ENCODE results near the gene INSIG2. TPM values are rescaled to one million over a fixed set of nuclear protein-coding genes. Genes with fewer than 3 reads are reported as not detected.
"Not testable (repeated sequence)": the region's sequence is repeated elsewhere in the genome, so short reads cannot be mapped to it uniquely, and the experiment has no call there.

Gene INSIG2
- total RNA-seq, 1 experiment from 2014 or later, result 13.3 TPM

DNA sequence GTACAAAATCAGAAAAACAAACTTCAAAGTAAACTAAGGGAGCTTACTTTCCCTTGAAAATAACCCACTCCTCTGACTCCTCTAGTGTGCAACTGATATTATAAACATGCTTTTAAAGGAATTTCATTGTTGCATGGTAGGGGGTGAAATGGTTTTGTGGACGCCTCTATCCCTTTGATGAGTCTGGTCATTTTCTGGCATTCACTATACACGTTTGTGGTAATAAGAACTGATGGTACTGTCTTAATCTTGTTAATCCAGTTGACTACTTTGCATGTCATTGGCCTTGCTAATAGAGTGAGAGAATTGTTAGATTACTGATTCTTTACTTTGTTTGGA is 2.8 kb downstream of the INSIG2 start:
- ChIA-PET POLR2A (ENCODE audit: low non-redundant PET) (no interaction called here), CTCF (no interaction called here)
- H3K4me3 ChIP-seq (ENCODE audit: low read depth, low read length, poor library complexity, severe bottlenecking), result no peak overlapping the region
- H3K36me3 ChIP-seq (ENCODE audit: insufficient read depth, low read length, poor library complexity, severe bottlenecking), result no peaks in the 10 kb centered on the region
- intact Hi-C loops (cut with micrococcal nuclease; ENCODE audit: unreplicated experiment), result no loop called here
- H3K27me3 ChIP-seq (replicated peaks; ENCODE audit: insufficient read depth, low read depth, low read length, poor library complexity), result peaks cover 5% of the 10 kb centered on the region
- no TSS peak for BruUV-seq (replicated peaks)
- H3K9me3 ChIP-seq (ENCODE audit: low read depth, low read length, poor library complexity, severe bottlenecking), result no peaks in the 10 kb centered on the region
- H3K4me1 ChIP-seq (ENCODE audit: insufficient read depth, low read length, poor library complexity, severe bottlenecking), result peaks cover 4% of the 10 kb centered on the region
- H3K27ac ChIP-seq (ENCODE audit: low read depth, low read length, poor library complexity, severe bottlenecking), result no peak overlapping the region
- TF ChIP-seq, protein P1, sequence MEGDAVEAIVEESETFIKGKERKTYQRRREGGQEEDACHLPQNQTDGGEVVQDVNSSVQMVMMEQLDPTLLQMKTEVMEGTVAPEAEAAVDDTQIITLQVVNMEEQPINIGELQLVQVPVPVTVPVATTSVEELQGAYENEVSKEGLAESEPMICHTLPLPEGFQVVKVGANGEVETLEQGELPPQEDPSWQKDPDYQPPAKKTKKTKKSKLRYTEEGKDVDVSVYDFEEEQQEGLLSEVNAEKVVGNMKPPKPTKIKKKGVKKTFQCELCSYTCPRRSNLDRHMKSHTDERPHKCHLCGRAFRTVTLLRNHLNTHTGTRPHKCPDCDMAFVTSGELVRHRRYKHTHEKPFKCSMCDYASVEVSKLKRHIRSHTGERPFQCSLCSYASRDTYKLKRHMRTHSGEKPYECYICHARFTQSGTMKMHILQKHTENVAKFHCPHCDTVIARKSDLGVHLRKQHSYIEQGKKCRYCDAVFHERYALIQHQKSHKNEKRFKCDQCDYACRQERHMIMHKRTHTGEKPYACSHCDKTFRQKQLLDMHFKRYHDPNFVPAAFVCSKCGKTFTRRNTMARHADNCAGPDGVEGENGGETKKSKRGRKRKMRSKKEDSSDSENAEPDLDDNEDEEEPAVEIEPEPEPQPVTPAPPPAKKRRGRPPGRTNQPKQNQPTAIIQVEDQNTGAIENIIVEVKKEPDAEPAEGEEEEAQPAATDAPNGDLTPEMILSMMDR (conservative IDR thresholded peaks at IDR 0.05; ENCODE audit: low read depth, low read length), result no peak
- TF ChIP-seq EZH2 (IDR thresholded peaks at IDR 0.05; ENCODE audit: borderline replicate concordance, low read depth, low read length, poor library complexity, severe bottlenecking), result no peak
- no peak for DNase-seq (ENCODE audit: low spot score)

DNA sequence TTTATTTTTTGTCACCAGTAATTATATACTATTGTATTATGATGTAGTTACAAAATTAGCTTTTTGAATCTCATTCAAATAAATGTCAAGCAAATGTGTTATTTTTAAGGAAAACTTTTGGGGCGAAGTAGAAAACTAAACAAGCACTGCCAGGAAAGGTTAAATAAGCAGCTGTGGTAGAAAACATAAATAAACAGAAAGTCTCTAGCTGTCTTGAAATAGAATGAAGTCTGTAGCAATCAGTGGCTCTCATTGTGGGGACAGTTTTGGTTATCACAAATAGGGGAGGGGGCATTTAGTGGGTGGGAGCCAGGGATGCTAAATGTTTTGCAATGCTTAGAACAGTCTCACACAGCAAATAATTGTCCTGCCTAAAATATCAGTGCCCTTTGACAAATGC is 3.4 kb downstream of the INSIG2 start:
- Histone ChIP-seq H3K27ac (ENCODE audit: low read depth, low read length, poor library complexity, severe bottlenecking) (no peak overlapping the region), H3K4me3 (ENCODE audit: low read depth, low read length, poor library complexity, severe bottlenecking) (no peak overlapping the region), H3K4me1 (ENCODE audit: insufficient read depth, low read length, poor library complexity, severe bottlenecking) (peaks cover 4% of the 10 kb centered on the region), H3K9me3 (ENCODE audit: low read depth, low read length, poor library complexity, severe bottlenecking) (no peaks in the 10 kb centered on the region), H3K27me3 (replicated peaks; ENCODE audit: insufficient read depth, low read depth, low read length, poor library complexity) (peaks cover 2% of the 10 kb centered on the region), H3K36me3 (ENCODE audit: insufficient read depth, low read length, poor library complexity, severe bottlenecking) (no peaks in the 10 kb centered on the region)
- intact Hi-C loops (cut with micrococcal nuclease; ENCODE audit: unreplicated experiment), result no loop called here
- CTCF ChIA-PET, result no interaction called here
- no peak for DNase-seq (ENCODE audit: low spot score)
- POLR2A ChIA-PET (ENCODE audit: low non-redundant PET), result no interaction called here
- BruUV-seq (replicated peaks), result no TSS peak
- TF ChIP-seq EZH2 (IDR thresholded peaks at IDR 0.05; ENCODE audit: borderline replicate concordance, low read depth, low read length, poor library complexity, severe bottlenecking), result no peak

DNA sequence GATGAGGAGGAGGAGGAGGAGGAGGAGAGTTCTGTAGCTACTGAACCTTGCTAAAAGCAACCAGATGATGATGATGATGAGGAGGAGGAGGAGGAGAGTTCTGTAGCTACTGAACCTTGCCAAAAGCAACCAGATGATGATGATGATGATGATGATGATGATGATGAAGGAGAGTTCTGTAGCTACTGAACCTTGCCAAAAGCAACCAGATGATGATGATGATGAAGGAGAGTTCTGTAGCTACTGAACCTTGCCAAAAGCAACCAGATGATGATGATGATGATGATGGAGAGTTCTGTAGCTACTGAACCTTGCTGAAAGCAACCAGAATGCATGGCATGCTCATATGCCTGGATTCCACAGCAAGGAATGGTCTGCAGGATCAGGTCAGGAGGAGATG is 5.8 kb downstream of the INSIG2 start:
- DNase-seq (ENCODE audit: low spot score); H3K27ac ChIP-seq (ENCODE audit: low read depth, low read length, poor library complexity, severe bottlenecking); H3K36me3 ChIP-seq (ENCODE audit: insufficient read depth, low read length, poor library complexity, severe bottlenecking); H3K4me1 ChIP-seq (ENCODE audit: insufficient read depth, low read length, poor library complexity, severe bottlenecking); CTCF ChIA-PET; H3K9me3 ChIP-seq (ENCODE audit: low read depth, low read length, poor library complexity, severe bottlenecking); BruUV-seq (replicated peaks); H3K27me3 ChIP-seq (replicated peaks; ENCODE audit: insufficient read depth, low read depth, low read length, poor library complexity); intact Hi-C loops (cut with micrococcal nuclease; ENCODE audit: unreplicated experiment); H3K4me3 ChIP-seq (ENCODE audit: low read depth, low read length, poor library complexity, severe bottlenecking); POLR2A ChIA-PET (ENCODE audit: low non-redundant PET): not testable (repeated sequence)

DNA sequence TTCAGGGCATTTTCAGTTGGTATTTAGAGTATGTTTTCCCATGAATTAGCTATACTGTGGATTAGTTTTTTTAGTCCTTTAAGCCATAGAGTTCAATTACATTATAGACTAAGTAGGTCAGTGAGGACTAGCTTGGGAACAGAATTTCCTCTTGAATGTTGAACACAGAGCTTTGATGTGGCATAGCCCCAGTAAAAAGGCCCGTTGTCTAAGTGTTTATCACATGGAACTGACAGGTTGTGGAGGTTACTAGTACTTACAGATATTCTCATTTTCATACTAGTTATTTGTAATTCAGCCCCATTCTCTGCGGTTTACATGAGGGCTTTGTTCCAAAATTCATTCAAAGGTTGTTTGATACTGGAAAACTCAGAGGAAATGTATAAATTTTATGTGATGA is 6.2 kb downstream of the INSIG2 start:
- peaks cover 3% of the 10 kb centered on the region for H3K36me3 ChIP-seq (ENCODE audit: insufficient read depth, low read length, poor library complexity, severe bottlenecking)
- ChIA-PET CTCF (no interaction called here), POLR2A (ENCODE audit: low non-redundant PET) (no interaction called here)
- DNase-seq (ENCODE audit: low spot score), result no peak
- no TSS peak for BruUV-seq (replicated peaks)
- no peak overlapping the region for H3K4me3 ChIP-seq (ENCODE audit: low read depth, low read length, poor library complexity, severe bottlenecking)
- no peaks in the 10 kb centered on the region for H3K27me3 ChIP-seq (replicated peaks; ENCODE audit: insufficient read depth, low read depth, low read length, poor library complexity)
- no peaks in the 10 kb centered on the region for H3K4me1 ChIP-seq (ENCODE audit: insufficient read depth, low read length, poor library complexity, severe bottlenecking)
- H3K9me3 ChIP-seq (ENCODE audit: low read depth, low read length, poor library complexity, severe bottlenecking), result no peaks in the 10 kb centered on the region
- no peak overlapping the region for H3K27ac ChIP-seq (ENCODE audit: low read depth, low read length, poor library complexity, severe bottlenecking)
- intact Hi-C loops (cut with micrococcal nuclease; ENCODE audit: unreplicated experiment), result no loop called here
- TF ChIP-seq, protein P1 (conservative IDR thresholded peaks at IDR 0.05; ENCODE audit: low read depth, low read length), result no peak
- no peak for TF ChIP-seq EZH2 (IDR thresholded peaks at IDR 0.05; ENCODE audit: borderline replicate concordance, low read depth, low read length, poor library complexity, severe bottlenecking)
